ENCODE measurements around the gene MYL2.
"Not testable (repeated sequence)": the region's sequence is repeated elsewhere in the genome, so short reads cannot be mapped to it uniquely, and the experiment has no call there.

The MYL2 gene, protein sequence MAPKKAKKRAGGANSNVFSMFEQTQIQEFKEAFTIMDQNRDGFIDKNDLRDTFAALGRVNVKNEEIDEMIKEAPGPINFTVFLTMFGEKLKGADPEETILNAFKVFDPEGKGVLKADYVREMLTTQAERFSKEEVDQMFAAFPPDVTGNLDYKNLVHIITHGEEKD

GRCh38 chr12:110920324-110920910 lies at the start of gene MYL2:
Gene MYL2, minus strand, starts transcription at chr12:110920579. Its CDS starts 50 bp downstream, at chr12:110920529.
- no peak for DNase-seq (ENCODE audit: low read depth)

DNA sequence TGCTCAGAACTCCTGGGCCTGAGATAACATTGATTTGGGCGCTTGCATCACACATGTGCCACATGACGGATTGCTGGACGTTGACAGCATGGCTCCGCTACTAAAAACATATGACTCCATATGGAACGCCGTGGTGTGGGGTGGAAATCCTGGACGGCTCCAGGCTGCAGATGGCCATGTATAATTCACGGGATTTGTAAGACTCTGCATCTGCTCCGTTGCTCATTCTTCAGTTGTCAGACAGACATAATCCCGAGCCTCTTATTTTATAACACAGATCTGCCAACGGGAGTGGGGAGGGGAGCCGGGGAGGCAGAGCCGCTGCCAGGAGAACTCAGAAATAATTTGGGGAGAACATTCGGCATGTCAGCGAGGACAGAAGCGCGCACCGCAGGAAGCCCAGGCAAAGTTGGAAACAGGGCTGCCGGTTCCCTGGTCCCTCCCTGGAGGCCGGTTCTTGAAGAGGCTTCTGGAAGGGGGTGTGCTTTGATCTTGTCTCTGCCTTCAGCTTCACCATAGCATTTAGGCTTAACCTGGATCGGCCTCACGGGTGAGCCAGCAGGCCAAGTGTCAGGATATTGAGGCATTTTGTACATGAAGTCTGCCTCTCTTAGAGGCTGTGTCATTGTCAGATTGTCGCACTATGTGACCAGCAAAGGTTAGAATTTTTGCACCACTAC lies 45.8 kb upstream of the MYL2 start:
- no peak for DNase-seq (ENCODE audit: low read depth)

- DNase-seq (ENCODE audit: low read depth) = no peak
These were observed 45.2 kb upstream of the MYL2 start for GRCh38 chr12:110965574-110965973.

DNA sequence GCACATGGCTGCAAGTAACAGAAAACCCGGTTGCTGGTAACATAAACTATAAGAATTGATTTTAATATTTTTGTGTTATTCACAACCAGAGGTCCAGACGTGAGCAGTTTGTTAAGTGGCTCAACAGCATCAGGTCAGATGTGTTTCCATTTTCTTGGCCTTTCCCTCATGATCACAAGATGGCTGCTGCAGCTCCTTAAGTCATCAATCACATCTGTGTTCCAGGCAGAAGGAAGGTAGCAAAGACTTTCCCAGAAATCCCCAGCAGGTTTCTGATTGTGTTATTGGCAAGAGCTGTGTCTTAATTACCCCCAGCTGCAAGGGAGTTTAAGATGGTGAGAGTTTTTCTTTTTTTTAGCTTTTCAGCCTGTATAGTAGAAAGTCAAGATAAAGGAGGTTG lies 40.4 kb upstream of the MYL2 start:
- DNase-seq (ENCODE audit: low read depth) = no peak

DNA sequence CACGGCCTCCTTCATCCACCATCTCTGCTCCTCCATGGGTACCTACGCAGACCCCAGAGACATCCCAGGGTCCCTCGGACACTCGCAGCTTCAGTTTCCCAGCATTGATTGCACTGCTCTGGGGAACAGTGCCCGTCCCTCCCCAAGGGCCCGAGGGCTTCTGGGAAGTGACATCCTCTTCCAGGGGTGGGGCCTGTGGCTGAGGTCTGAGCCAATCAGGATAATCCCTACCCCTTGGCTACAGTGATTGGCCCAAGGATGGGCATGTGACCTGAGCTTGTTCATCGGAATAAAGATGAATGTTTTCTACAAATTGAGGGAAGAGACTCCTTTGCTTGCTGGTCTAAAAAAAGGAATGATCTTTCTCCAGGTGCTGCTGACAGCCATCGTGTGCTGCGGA lies 37.3 kb upstream of the MYL2 start:
- no peak for DNase-seq (ENCODE audit: low read depth)

GRCh38 chr12:110957159-110957558 lies 36.8 kb upstream of the MYL2 start:
- no peak for DNase-seq (ENCODE audit: low read depth)

DNA sequence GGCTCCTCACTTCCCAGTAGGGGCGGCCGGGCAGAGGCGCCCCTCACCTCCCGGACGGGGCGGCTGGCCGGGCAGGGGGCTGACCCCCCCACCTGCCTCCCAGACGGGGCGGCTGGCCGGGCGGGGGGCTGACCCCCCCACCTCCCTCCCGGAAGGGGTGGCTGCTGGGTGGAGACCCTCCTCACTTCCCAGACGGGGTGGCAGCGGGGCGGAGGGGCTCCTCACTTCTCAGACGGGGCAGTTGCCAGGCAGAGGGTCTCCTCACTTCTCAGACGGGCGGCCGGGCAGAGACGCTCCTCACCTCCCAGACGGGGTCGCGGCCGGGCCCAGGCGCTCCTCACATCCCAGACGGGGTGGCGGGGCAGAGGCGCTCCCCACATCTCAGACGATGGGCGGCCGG lies 30.5 kb upstream of the MYL2 start:
- not testable (repeated sequence) for DNase-seq (ENCODE audit: low read depth)

- DNase-seq (ENCODE audit: low read depth) = not testable (repeated sequence)
These were observed 30.1 kb upstream of the MYL2 start for GRCh38 chr12:110950466-110950865.

DNA sequence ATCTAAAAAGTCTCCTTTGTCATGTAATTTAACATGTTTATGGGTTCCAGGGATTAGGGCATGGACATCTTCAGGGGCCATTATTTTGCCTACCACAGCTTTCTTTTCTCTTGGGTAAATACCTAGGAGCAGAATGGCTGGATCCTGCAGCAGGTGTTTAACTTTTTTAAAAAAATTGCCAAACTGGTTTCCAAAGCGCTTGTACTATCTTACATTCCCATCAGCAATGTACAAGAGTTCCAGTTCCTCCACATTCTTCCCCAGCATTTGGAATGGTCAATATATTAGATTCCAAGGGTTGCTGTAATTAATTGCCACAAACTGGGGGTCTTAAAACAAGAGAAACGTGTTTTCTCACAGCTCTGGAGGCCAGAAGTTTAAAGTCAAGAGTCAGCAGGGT lies 27.7 kb upstream of the MYL2 start:
- no peak for DNase-seq (ENCODE audit: low read depth)

DNA sequence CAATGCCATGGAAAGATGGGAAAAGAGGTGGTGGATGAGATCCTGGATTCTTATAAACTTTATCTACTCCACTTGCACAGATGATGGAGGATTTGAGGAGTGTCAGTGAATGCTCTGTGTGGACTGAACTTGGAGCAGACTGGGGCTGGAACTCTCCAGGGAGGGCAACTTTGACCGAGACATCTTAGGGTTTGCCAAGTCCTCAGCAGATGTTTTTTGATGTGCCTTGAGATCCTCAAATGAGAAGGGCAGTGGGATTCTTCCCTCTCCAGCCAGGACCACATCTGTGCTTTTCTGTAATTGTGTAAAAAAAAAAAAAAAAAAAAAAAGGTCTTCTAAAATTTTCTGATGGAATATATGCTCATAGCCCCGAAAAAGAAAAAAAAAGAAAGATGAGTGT lies 23.0 kb upstream of the MYL2 start:
- no peak for DNase-seq (ENCODE audit: low read depth)

GRCh38 chr12:110941391-110941790 lies 21.0 kb upstream of the MYL2 start:
- no peak for DNase-seq (ENCODE audit: low read depth)

- no peak for DNase-seq (ENCODE audit: low read depth)
These were observed 20.6 kb upstream of the MYL2 start for GRCh38 chr12:110940933-110941332.

GRCh38 chr12:110940296-110940695 lies 19.9 kb upstream of the MYL2 start:
- DNase-seq (ENCODE audit: low read depth) = no peak

DNA sequence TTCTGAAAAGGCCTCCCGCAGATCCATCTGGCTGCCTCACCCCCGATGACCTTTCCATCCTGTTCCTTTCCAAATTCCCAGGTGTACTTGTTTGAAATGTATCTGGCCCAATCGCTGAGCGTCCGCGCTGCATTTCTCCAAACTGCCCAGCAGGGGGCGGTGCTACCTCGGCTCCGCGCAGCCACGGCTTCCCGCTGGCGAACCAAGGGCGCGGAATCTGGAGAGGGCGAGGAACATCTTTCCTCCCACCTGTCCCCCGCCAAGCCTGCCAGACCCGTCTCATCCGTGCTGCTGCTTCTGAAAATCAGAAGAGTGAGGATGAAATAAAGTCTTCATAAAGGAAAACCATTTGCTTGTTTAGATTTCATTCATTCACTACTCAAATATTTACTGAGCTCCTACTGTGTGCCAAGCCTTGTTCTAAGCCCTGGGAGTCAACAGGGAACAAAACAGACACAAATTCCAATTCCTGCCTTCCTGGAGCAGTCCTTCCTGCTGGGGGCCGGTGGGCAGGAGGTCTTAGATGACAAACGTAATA lies 16.8 kb upstream of the MYL2 start:
- DNase-seq (ENCODE audit: low read depth) = peak; percentile 30

DNA sequence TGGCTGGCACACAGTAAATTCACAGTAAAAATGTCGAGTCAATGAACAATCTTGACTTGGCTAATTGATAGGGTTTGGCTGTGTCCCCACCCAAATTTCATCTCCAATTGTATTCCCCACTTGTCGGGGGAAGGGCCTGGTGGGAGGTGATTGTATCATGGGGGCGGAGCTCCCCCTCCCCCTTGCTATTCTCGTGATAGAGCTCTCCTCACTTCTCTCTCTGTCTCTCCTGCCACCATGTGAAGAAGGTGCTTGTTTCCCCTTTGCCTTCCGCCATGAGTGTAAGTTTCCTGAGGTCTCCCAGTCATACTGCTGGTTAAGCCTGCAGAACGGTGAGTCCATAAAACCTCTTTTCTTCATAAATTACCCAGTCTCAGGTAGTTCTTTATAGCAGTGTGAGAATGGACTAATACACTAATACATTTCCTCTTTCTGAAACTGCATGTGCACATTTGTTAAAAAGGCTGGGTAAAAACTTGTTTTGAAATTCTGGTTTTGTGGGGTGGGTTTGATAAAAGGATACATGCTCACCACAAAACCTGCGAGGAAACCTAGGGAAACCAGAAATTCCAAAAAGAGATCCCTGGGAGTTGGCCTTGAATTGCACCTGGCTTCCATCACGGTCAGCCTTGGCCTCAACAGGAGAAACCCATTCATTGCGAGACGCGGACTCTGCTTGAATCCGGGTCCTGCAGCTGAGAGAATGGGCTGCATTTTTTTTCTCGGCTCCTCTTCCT lies 16.2 kb upstream of the MYL2 start:
- DNase-seq (ENCODE audit: low read depth) = no peak

- DNase-seq (ENCODE audit: low read depth) = no peak
These were observed 15.2 kb upstream of the MYL2 start for GRCh38 chr12:110935588-110935987.

- DNase-seq (ENCODE audit: low read depth) = no peak
These were observed 13.9 kb upstream of the MYL2 start for GRCh38 chr12:110934093-110934852.

- no peak for DNase-seq (ENCODE audit: low read depth)
These were observed 13.1 kb upstream of the MYL2 start for GRCh38 chr12:110933326-110933974.

GRCh38 chr12:110932046-110932445 lies 11.7 kb upstream of the MYL2 start:
- DNase-seq (ENCODE audit: low read depth) = no peak

DNA sequence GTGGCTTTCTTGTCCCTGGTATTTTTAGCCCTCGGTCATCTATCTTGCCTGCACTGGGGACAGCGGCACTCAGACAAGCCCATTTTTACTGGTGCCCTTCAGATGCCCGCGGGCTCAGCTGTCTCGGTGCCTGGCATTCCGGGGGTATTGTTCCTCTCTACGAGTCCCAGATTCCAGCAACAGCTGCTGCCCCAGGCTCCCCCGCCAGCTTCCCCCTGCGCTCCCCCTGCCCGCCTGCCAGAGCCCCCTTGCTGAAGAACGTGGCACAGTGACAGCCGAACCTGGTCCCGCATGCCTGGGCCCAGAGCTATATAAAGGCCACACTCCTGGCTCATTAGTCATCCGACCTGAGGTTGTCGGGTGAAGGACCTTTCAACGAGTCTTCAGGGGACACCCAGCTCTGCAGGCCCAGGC lies 10.9 kb upstream of the MYL2 start:
- no peak for DNase-seq (ENCODE audit: low read depth)
